ENCODE data around the gene MRNIP.

DNA sequence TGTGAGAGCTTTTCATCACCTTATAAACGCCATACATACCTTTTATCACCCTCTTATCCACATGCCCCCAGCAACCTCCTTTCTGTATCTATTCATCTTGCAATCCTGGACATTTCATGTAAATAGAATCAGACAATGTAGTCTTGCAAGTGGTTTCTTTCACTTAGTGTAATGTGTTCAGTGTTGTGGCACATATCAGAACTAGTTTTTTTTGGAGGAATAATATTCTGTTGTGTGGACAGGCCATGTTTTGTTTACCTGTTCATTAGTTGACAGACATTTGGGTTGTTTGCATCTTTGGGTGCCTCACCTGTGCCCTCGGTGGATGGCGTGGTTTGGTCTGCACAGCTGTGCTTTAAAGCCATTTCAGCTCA lies 36.6 kb downstream of the MRNIP start:
- TF ChIP-seq GATA2 (IDR thresholded peaks at IDR 0.05; ENCODE audit: low read depth, low read length) (no peak), GATA3 (IDR thresholded peaks at IDR 0.05; ENCODE audit: low read depth, low read length) (no peak)
